NCI-H2227 (cell line): ENCODE measurements around the gene RPTOR.

Experiments
- DNase-seq: peaks from one replicate; lab custom pipeline; 2025; ENCODE audit not compliant: unreplicated experiment; lab: John Stamatoyannopoulos, UW

Gene RPTOR

DNA sequence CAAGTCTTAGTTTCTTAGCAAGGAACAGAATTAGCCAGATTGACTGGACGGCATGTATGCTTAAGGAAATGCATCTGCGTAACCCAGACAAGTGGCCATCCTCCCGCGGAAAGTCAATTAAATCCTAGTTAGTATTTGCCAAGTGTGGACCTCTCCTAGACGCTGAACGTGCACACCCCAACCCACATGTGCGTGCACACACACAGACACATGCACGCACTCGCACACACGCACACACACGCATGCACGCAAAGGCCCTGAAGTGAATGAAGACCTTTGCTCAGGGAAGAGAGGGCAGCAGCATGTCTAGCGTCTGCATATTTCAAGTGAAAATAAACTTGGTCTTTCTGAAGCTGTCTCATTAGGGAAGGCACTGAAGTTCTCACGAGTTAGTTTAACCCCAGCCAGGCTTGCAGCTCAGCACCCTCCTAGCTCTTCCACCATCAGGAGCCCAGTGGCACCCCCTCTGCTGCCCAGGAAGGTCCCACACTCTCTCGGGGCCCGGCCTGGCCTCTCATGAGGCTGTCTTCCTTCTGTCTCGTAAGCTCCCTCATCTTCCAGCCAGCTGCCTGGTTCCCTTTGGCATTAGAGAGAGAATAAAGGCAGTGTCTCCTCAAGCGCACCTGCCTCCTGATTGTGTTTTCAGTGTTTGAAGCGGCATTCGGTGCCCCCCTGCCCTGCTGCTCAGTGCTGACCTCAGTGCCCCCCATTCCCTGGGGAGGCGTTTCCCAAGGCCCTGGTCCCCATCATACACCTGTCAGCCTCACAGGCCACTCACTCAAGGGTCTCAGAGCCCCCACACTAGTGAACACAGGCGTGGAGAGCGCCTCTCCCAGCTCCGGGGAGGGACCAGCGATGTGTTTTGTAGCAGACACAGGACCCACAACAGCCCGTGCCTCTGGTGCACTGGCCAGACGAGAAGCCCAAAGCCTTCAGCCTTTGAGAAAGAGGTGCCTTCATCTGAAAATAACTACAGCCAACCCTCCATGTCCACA, 394.8 kb downstream of the RPTOR start:
- no peak for DNase-seq

DNA sequence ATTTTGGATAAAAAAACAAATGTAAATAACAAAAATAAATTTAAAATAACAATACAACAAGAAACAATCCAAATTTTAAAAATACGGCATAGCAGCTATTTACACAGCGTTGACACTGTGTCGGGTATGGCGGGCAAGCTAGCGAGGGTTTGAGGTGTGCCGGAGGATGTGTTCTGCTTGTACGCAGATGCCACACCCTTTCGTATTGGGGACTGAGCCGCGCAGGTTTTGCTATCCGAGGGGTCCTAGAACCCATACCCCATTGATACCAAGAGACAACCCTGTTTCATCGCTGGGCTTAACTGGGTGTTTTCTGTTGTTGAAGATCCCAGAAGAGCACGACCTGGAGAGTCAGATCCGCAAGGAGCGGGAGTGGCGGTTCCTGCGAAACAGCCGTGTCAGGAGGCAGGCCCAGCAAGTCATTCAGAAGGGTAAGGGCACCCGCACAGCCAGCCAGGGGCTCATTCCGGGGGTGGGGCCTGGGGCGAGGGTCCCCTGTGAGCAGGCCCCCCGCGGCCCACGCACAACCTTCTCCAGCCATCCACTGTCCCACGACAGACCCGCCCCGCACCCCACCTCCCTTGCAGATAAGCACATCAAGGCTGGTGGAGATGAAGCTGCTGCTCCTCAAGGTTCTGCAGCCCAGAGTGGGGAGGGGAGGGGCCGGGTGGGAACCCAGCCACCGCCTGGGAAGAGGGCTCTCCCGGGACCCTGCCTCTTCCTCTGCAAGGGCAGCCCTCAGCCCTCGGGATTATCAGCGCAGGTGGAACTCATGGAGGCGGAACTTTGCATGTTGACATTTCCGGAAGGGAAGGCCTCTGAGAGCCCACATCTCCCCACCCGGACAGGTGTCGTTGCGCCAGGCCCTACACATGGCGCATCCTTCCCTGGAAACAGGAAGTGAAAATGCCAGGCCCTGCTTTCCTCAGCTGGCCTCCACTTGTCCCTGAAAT, 395.8 kb downstream of the RPTOR start:
- DNase-seq, result no peak

DNA sequence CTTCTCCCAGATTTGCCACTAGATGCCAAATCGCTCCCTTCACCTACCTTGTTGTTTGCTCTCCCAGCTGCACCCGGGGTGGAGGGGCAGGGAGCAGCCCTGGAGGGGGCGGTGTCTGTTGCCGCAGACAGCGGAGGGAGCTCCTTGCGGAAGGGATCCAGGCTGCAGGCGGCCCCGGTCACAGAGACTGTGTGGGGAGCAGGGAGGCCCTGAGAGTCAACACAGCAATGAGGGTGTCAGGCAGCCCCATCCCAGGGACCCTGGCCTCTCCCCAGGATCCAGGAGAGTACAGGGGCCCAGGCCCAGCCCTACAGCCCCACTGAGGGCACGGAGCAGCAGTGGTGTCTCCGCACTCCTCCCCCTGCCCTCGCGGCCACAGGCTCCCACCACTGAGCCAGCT, 396.5 kb downstream of the RPTOR start:
- DNase-seq, result no peak

DNA sequence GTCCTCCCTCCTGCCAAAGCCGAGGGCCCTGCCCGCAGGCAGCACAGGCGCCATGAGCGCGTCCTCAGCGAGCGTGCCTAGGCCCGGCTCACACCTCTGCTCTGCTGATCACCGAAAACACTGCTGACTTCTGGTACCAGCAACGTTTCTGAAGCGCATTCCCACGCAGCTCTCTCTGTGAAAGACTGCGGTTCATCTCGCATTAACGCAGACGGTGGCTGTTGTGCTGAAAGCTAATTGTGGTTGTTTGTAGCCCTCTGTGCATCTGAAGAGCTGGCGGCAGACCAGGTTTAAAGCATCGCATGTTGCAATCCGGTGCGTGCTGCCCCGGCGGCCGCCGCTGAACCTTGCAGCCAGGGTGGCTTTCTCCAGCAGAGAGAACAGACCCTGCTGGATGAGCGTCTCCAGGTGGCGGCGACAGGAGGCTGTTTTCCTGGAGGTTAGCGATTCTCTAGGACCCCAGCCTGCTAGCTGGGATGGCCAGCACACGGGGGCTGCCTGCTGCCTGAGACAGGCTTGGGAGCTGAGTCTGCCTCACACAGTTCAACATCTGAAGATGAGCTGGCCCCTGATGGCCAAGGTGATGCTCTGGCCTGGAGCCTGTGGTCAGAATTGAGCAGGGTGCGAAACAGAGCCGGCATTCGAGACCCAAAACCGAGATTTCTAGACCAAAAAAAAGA, 397.2 kb downstream of the RPTOR start:
- no peak for DNase-seq

DNA sequence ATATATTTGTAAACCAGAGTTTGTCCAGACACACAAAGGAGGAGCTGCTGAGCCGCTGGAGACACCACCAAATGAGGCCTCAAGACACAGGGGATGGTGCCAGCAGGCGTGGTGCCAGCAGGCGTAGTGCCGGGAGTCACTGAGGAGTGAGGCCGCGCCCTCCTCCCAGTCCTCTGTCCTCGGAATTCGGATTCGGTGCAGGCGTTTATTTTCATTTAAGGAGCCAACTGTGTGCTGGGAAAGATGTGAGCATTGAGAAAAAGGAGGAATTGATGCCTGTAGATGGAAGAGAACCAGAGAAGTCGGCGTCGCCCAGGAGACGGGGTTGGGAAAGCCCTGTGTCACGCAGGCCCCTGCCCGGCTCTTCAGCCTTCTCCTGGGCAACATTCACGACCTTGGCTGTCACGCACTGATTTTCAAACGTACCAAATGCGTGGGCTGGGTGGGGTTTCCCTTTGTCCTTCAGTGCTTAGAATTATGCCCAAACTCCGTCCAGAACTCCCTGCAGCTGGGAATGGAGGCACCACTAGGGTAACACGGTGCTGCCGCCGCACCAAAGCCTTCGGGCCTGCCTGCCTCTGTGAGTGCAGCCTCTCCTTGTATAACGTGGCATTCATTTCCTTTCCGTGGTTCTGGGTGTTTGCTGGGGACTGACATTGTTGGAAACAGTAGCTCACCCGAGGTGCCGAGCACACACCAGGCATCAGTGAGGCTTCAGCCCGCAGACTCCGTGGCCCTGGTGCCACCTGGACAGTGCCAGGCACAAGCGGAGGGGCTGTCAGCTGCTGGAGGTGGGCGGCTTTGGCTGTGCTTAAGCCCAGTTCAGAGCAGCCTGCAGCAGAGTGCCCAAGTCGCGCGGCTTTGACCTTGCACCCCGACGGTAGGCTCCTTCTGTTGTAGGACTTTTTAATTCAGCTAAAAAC, 398.0 kb downstream of the RPTOR start:
- no peak for DNase-seq

DNA sequence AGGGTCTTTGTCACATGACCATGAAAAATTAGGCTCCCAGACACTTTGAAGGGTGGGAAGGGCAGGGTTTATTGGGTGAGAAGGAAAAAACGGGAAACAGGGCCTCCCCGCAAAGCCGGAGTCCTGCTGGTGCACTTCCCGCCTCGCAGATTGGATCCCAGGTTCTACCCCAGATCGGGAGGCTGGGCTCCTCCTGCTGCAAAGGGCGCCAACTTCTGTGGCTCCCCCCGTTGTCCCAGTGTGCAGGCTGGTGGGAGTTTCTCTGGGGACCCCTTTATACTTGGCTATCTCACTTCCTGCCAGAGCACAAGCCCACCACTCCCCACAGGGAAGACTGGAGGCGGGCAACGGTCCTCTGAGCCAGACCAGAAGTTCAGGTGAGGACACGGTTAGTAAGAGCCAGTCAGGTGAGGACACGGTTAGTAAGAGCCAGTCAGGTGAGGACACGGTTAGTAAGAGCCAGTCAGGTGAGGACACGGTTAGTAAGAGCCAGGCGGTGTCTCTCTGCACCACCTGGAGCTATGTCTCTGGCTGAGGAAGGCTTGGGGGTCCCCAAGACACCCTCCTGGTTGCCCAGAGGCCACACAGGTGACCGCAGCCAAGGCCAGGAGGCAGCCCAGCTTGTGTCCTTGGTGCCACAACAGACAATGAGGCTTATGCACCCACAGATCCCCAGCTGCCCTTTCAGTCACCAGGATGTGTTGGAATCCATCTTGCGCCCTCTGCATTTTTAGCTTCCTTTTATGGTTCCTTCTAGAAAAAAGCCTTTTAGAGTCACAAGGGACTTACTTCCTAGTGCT, 398.9 kb downstream of the RPTOR start:
- no peak for DNase-seq

DNA sequence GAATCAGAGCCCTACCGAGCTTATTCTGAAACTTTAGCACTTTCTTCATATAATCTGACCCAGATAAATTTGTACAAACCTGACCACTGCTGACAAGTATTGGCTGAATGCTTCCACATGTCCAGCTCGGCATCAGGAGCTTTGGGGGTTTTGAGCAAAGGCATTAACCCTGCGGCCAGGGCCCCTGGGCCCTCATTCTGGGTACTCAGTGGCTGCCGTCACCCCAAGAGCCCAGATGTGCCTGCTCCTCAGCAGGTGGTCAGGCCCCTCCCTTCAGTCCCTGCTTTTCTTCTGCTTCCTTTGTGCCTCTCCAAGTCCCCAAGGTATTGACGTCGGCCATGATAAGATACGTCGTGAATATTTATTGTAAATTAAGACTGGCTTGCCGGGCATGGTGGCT, 399.7 kb downstream of the RPTOR start:
- DNase-seq, result no peak

DNA sequence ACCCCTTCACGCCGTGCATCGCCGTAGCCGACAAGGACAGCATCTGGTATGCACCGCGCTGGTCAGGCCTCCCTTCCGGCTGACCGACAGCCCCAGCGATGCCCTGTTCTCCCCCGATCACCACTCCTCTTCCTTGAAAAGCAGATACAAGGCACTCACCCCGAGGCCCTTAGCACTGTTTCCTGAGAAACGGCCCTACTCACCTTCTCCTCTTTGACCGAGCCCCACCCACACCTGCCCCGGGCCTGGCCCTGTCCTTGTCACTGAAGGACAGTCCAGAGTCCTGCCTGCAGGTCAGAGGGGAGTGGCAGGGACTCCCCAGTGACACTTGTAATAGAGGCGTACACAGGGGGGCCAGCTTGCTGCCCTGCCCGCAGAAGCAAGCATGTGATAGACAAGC, 401.1 kb downstream of the RPTOR start:
- no peak for DNase-seq

DNA sequence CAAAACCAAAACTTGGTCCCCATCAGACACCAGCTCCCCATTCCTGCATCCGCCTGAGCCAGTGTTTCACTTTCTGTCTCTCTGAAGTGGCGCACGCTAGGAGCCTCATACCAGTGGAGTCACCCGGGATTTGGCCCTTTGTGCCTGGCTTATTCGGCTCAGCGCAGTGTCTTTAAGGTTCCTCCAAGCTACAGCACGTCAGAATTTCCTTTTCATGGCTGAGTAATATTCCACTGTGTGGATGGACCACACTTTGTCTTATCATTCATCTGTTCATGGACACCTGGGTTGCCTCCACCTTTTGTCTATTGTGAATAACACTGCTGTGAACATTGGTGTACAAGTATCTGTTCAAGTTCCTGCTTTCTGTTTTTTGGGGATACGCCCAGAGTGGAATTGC, 401.8 kb downstream of the RPTOR start:
- DNase-seq, result no peak

DNA sequence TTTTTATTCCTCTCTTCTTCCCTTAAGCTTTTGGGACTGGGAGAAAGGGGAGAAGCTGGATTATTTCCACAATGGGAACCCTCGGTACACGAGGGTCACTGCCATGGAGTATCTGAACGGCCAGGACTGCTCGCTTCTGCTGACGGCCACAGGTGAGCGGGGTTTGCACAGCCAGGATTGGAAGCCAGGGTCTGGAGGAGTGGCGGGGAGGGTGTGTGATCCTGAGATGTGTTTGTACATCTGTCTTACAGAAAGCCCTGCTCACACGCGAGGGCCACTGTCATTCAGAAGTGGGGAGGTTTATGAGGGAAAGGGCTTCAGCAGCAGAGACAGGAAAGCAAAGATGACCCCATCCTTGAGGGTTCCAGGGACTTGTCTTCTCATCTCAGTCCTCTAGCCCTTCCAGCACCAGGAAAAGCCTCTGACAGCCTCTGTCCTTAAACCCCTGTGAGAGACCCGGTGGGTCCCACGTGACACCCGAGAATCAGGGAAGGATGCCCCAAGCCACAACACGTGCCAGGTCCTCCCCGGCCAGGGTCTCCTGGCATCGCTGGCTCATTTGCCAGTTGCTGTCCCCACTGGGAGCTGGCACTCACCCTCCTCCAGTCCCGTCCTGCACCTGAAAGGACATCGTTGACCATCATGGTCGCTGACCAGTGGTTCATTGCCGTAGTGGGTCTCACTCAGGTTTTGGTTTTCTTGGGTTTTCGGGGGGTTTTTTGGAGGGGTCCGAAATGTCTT, 402.7 kb downstream of the RPTOR start:
- no peak for DNase-seq

DNA sequence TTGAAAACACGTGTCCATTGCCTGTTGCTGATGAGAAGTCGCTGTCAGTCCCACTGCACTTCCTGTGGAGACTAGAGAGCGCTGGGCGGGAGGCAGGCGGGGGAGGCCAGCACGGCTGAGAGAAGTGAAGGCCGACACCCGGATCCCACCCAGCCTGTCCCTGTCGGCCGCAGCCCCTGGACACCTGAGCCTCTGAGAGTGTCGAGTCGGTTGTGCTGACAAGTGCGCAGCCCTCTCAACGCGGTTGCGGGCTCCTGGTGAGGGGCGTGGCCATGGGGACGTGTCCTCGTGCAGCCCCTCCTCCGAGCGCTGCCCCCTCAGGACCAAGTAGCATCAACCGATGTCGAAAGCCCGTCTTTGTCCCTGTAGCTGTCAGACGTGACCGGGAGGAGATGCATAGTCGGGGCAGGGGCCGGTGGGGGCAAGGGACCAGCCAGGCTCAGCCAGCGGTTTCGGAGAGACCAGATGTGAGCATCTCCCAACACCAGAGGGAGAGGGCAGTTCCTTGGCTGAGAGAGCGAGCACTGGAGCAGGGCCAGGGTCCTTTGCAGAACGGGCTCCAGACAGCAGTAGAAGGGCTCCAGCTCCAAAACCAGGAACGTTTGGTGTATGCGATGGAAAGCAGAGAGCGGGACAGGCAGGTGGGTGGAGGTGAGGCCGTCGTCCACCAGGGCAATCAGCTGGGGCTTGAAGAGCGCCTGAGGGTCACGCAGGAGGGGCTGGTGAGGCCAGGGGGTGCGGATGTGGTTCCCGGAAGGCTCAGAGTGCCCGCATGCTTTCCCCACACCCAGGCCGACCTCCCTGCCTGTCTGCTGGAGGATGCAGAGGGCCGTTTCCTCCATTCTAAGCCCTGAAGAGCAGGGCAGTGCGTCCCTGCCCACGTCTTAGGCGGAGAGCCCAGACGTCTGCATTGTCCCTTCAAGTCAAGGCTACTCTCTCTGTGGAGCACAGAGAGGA, 403.7 kb downstream of the RPTOR start:
- DNase-seq, result no peak

DNA sequence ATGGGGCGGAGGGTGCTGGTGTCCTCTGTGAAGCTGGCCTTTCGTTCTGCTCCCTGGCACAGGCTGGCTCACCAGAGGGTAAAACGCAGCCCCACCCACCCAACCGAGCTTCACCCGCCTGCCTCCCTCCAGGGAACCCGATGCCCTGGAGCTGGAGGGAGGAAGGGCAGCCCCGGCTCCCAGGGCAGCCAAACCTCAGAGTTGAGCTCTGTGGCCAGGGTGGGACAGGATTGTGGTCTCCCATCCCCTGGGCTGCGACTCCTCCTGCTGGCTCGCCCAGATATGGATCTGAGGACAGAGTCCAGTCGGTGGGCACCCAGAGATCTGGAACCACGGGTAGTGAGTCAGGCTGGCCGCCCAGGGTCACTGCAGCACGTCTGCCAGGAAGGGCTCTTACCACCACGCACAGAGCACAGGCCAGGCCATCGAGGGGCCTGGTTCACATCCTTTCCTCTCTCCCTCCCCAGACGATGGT, 404.4 kb downstream of the RPTOR start:
- no peak for DNase-seq

DNA sequence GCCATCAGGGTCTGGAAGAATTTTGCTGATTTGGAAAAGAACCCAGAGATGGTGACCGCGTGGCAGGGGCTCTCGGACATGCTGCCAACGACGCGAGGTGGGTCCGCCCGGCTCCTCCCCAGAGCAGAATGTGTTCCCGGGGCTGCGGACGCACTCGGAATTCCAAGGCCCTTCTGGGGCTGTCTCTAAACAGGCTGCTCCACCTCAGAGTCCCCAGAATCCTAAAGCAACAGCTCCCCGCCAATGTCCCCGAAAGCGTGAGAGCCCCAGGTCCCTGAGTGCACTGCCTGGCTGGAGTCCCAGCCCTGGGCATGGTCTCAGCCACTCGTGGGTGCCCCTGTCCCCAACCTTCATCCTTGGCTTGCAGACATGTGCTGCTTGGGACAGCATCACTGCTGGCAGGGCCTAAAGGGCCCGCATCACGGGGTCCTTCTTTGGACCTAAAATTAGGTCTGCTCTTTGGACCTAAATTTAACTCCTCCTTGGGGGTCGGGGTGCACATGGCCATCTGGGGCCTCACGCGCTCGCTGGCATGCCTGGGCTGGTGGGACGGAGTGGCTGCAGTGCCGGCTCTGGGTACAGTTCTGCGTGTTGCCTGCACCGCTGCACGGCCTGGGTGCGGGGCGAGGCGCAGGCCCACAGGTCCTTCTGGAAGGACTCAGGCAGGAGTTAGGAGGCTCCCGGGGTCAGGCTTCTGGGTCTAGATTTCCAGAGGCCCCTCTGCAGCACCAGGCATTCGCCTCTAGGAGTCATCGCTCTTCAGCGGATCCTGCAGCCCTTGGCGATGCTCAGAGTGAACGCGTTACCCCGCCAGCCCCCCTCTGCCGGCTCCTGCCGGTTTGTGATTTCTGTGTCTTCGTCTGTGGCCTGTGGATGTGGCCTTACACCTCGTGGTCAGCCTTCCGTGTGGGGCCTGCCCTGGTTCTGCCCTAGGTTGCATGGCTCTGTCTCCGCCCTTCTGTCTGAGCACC, 405.1 kb downstream of the RPTOR start:
- no peak for DNase-seq

DNA sequence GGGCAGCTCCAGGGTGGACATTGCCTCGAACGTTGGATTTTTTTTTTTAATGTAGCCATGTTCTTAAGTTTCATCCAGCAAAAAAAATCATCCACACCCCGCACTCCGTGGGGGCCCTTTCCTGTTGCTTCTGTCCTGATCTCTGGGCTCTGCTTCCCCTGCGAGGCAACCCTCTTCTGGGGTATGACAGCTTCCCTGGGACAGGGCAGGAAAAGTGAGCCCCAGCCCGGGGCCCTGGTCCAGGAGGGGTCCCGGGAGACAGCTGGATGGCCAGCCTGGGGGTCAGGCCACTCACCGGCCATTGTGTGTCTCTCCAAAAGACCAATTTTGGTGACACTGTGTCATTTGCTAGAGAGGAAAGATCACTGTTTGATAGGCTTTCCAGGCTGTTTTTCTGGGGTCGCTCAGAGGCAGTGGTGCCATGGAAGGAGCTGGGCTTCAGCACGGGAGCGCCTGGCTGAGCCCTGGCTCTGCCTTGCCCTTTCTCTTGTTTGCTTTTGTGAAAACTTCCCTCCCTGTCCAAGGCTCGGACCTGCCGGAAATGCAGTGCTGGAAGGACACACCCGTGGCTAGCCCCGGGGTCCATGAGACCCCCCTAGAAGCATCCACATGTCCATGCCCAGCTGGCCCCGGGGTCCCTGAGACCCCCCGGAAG, 406.0 kb downstream of the RPTOR start:
- no peak for DNase-seq
